GM18526 (cell line): ENCODE measurements around the gene ALDOC.

Experiments
- POLR2A ChIP-seq: IDR thresholded peaks from 3 replicates; pipeline ENCODE4 v1.6.1; 2011; ENCODE audit not compliant: insufficient read length; ENCODE audit errors: extremely low read depth

Gene ALDOC

GRCh38 chr17:28576758-28577465 lies at the start of gene ALDOC:
ALDOC (minus strand) TSS chr17:28576895; CDS start chr17:28575532, 1,363 bp downstream.
- TF ChIP-seq POLR2A = peak; percentile 86

- no peak for TF ChIP-seq POLR2A
Observed at GRCh38 chr17:28624148-28624547, 47.5 kb upstream of the ALDOC start.

GRCh38 chr17:28623696-28624095 lies 47.0 kb upstream of the ALDOC start:
- no peak for TF ChIP-seq POLR2A

GRCh38 chr17:28622186-28622585 lies 45.5 kb upstream of the ALDOC start:
- TF ChIP-seq POLR2A = no peak

GRCh38 chr17:28620010-28620409 lies 43.3 kb upstream of the ALDOC start:
- no peak for TF ChIP-seq POLR2A

DNA sequence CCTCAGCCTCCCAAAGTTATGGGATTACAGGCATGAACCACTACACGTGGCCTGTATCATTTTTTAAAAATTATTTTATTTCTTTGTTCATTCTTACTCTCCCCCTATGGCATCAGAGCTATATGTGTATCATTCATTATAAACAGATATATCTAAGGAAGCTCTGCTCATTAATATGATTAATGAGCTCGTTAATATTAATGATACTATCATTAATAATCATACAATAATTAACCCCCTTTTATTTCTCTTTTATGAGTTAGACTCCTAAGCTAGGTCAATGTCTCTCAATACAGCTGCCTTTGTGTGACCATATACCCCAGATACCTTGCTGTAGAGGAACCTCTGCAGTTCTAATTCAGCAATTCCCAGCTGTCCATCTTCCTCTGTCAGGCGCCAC lies 41.8 kb upstream of the ALDOC start:
- no peak for TF ChIP-seq POLR2A

- TF ChIP-seq POLR2A = no peak
Observed at GRCh38 chr17:28616281-28616680, 39.6 kb upstream of the ALDOC start.

GRCh38 chr17:28615260-28615940 lies 38.7 kb upstream of the ALDOC start:
- TF ChIP-seq POLR2A = no peak

GRCh38 chr17:28613931-28614381 lies 37.3 kb upstream of the ALDOC start, which contains the start of gene RSKR:
RSKR (minus strand) TSS chr17:28614185; CDS start chr17:28614161, 24 bp downstream.
- no peak for TF ChIP-seq POLR2A

DNA sequence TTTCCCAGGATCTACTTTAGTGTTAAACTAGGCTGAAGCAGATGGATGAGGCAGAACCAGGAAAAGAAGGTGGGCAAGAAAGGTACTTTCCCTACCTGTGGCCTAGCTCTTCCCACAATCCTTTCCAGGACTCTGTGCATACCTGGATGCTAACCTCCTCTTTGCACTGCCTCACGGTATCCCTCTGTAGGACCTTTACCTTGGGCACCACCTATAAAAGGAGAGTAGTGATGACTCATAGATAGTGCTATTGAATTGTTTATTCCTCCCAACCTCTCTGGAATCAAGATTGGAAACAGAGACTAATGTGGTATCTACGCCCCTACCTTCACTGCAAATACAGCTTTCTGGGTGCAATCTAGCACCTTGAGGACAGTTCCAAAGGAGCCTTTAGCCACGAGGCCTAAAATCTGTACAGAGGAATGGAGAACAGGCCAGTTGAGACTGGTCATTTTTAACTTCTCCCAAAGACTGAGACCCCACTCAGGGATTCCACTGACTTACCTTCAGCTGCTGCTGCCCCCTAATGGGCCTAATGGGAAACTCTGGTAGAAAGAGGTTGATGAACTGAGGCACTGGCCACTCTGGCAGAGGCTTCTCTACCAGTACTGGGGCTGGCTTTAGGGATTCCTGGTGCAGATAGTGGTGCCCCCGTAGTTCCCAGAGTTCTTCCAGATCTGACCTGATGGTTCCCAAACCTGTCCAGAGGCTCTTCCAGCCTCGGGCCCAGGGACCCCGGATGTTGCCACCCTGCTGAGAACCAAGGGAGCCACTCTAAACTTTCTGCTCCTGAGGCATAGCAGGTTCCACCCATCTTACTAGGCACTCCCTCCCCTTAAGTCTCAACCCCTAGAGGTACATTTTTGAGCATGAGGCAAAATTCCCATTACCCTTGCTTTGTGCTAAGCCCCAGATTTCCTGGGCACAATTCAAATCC lies 36.5 kb upstream of the ALDOC start:
- TF ChIP-seq POLR2A = no peak

DNA sequence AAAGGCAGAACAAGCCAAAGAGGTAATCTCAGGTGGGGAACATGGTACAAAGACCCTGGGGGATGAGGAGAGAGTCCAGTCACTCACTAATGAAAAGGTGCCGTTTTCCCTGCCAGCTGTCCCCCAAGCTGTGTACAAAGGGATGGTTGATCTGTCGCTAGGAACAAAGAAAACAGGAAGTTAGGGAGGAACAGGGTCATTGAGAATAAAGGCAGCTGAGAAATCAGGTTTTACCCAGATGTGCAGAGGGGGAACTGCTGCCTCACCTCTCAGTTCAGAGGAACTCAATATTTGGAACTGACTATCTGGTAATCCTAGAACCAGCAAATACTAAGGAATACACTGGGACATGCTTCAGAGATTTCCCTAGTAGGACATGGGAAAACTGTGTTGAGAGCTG lies 35.8 kb upstream of the ALDOC start:
- TF ChIP-seq POLR2A = no peak

- TF ChIP-seq POLR2A = no peak
Observed at GRCh38 chr17:28610376-28610775, 33.7 kb upstream of the ALDOC start.

GRCh38 chr17:28599311-28600184 lies 22.9 kb upstream of the ALDOC start:
- TF ChIP-seq POLR2A = no peak

- peak; percentile 86 for TF ChIP-seq POLR2A
Observed at GRCh38 chr17:28598799-28599310, 22.2 kb upstream of the ALDOC start, which contains the start of gene SPAG5. SPAG5 (minus strand) TSS chr17:28599025; CDS start chr17:28598946, 79 bp downstream.

DNA sequence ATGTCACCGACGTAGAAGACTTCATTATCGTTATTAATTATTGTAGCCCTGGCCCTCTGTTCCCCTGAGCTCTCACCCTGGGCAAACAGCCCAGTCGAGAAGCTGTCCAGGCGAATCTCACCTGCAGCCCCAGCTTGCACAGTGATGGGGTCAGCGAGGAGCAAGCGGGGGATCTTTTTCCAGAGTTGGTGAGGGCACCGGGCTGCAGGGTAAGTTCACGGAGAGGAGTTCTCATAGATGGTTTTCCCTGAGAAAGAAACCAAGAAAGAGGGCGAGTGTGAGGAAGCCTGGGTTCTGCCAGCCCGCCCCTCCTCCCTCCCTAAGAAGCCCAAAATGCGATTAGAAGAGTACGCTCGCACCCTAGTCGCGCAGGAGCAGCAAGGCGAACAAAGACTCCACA lies 21.7 kb upstream of the ALDOC start:
- TF ChIP-seq POLR2A = no peak
